T1000 (cell line): ENCODE measurements around the gene DNASE2B.

Experiments used
- DNase-seq: peaks from one replicate; lab custom pipeline; 2025; ENCODE audit warnings: mixed read lengths; lab: John Stamatoyannopoulos, UW

Gene DNASE2B

DNA sequence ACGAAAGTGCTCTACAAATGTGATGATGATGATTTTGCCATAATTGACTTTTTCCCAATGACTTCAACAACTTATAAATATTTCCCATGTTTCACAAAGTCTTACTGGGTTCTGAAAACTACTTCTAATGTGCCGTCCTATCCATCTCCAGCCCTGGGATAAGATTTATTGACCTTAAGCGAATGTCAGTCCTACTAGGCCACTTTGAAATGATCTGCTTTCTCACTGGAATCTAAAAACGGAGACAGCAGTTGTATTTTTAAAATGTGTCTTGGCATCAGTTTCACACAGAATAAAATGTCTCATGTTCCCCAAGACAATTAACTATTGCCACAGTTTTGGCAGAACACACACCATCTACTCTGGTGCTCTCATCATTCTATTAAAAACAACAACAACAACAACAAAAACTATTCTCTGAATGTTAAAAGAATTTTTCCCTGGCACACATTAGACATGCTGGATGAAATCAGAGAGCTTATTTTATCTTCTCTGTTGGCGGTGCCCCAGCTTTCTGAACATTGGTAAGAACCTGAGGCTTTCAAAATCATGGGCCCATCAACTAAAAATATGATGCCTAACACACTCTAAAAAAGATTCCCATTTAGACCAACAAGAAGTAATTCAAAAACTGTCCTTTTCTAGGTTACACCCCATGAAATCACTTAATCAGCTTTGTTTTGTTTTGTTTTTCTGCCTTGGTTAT is 23.1 kb upstream of the DNASE2B start:
- DNase-seq, result no peak

- DNase-seq, result no peak
These were observed 22.0 kb upstream of the DNASE2B start for GRCh38 chr1:84376000-84376910.

DNA sequence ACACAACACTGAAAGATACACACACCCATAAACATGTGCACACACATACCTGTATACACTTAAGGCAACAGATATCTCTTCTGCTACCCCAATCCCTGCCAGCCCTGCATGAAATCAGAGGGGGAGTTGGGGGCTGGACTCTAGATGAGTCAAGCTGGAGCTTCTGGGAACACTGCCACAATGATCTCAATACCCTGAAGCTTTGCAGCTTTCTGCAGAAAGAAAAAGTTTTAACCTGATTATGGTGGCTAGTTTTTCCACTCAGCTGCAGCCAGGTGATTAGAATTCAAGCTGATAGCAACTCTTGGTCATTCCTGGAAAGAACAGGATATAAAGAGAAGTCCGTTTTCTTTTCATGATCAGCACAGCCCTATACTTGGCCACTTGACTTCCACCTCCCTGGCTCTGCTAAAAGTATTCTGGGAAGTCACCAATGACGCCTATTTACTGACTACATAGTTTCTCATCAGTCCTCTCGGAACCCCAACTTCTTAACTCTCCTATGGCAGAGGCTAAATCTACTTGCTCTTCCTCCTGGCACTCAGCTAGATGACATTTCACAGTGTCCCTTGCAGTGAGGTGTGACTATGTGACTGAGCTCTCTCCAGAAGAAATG is 20.7 kb upstream of the DNASE2B start:
- DNase-seq, result peak; percentile 35

DNA sequence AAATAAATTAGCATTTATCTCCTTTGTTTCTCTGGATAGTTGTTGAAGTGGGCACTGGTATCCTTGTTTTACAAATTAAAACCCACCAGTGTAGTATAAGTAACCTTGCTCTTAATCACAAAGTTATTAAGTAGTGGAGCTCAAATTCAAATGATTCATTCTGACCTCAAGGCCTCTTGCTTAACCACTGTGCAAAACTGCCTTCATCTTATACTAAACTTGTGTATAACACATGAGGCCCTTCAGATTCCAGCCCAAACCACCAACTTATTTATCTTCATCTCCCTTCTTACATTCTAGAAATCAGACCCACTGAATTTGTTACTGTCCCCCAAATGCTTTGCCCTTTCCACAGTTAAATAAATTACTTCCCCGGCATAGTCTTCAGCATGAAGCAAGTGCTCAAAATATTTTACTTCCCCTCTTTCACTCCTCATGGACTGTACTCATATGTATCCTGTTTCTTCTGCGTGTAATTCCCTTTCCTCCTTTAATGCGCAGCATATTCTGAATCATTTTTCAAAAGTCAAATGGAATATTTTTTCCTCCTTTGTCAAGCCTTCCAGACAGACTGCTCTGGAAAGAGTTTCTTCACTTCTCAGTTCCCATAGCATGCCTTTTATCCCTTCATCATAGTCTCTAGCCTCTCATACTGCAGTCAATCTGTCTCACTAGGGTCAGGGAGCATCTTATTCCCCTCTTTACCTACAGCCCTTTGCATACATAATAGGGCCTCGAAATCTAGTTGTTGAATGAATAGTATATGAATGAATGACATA is 19.0 kb upstream of the DNASE2B start:
- no peak for DNase-seq

GRCh38 chr1:84379917-84380180 is 18.4 kb upstream of the DNASE2B start:
- no peak for DNase-seq

GRCh38 chr1:84382127-84382526 is 16.2 kb upstream of the DNASE2B start:
- DNase-seq, result no peak

DNA sequence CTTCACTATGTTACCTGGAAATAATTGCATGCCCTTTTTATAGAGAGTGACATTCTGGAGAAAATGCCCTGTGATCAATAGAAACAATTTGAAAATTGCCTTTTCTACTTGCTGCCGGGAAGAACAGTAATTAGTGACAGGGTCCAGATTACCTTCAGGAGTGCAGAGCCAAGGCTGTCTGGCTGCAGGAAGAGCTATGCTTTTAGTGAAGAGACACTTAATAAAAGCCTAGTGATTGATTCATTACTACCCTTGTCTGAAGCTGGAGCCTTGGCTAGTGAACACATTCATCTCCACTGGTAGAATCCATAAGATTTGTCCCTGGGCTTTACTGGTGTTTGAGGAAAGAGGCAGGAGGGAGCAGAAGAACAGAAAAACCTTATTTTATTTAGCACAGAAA is 12.9 kb upstream of the DNASE2B start:
- no peak for DNase-seq

DNA sequence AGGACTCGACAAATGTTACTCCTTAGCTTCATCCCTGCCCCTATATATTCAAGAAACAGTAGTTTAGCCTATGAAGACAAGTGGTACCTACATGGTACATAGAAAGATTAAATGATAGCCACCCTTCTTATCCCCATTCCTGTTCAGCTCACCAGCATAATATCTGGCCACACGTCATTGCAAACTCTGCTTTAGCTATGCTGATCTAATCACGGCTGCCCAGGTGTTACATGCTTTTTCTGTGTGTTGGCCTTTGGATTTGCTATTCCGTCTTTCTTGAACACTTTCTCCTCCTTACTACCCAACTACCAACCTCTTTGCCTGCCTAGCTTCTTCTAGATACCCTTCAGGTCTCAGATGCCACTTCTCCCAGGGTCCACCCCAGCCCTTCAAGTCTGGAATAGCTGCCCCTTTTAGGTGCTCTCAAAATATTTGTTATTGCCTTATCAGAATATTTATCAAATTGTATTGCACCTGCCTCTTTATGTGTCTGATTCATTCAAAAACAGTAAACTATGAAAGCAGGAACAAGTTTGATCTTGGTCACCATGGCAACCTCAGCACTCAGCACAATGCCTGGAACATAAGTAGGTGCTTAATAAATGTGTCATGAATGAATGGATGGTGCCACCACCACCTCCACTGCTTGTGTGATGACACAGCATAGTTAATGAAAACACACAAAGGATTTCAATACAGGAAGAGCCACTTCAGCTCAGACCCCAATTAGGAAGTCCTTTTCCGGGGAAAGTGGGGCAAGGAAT is 11.4 kb upstream of the DNASE2B start:
- no peak for DNase-seq

- DNase-seq, result no peak
These were observed 10.7 kb upstream of the DNASE2B start for GRCh38 chr1:84387480-84388163.

DNA sequence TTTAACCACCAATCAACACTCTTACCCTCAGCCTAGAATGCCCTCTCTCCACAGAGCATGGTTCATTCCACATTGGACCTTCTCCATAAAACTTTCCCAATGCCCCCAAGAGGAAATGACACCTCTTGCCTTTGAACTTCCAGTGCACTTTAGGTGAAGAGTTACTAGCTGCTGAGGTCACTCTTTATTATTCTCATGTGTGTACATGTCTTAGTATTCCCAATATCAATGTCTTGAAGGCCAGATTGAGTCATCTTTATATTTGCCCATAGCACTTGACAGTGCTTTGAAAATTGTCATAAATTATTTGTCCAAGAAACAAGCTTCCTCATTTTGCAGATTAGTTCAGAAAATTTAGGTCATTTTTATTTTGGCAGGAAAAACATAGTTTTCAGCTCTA is 8.1 kb upstream of the DNASE2B start:
- DNase-seq, result no peak

DNA sequence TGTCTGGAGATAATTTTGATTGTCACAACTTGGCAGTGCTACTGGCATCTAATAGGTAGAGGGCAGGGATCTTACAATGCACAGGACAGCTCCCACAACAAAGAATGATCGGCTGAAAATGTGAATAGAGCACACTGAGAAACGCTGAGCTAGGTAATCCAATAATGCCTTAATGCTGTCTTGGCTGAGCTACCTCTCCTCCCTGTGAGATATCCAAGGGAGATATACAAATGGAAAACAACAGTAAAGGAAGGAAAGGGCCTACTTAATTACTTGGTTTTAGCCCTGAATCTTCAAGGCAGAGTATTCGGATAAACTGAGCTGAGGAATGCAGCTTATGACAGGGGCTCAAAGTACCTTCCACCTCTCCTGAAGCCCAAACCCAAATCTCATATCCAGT is 2.9 kb downstream of the DNASE2B start:
- DNase-seq, result no peak

DNA sequence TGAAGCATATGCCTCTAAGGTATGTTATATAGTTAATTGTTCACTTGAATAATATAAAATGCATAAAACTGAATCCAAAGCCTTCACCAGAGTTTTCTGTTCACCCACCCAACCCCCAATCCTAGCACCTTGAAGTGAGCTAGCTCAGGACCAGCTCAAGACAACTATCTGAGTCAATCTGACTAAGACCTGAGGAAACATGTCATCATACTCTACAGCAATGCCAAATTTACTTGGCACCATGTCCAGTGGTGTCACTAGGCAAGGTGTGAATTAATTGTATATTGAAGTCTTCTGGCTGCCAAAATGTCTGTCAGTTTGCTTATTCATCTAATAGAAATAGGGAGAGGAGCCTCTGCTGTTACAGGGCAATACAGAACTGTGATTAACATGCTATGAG is 3.8 kb downstream of the DNASE2B start:
- DNase-seq, result no peak

- DNase-seq, result no peak
These were observed 4.2 kb downstream of the DNASE2B start for GRCh38 chr1:84402501-84402900.

- DNase-seq, result no peak
These were observed 5.1 kb downstream of the DNASE2B start for GRCh38 chr1:84403347-84403746.

DNA sequence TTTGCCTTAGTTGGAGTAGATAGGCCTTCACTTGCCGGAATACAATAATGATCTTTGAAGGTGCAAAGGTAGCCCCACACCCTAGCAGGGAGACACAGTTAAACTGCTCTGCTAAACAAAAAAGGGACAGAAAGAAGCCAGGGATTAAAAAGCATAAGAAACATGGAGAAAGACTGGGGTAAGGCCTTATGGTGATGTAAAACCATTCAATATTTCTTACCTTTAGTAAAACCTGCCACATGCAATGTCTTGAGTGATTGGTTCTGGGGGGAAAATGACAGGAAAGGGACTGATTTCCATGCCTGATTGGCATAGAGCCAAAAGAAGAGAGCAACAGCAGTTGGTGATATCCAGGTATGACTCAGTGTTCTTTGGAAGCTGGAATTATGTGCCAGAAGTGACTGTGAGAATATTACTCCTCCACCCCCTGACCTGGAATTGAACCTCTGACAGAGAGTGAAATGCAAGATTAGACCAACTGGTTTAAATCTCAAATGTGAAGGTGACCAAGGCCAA is 8.1 kb downstream of the DNASE2B start:
- no peak for DNase-seq

DNA sequence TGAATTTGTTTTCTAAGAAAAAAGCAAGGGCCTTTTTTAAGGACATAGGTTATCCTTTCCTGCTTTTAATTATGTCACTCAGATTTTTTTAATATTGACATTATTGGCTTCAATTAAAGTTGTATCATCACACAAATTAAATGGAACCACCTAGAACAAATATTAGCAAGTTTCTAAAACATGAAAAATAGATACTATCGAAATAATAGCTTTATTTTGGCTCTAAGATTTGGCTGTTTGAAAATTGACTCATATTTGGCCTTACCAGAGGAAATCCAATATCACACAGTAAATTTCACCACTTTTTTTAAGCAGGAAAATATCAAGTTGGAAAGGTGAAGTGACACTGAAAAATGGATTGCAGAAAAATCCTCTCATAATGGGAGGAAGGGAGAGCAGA is 9.2 kb downstream of the DNASE2B start:
- no peak for DNase-seq

DNA sequence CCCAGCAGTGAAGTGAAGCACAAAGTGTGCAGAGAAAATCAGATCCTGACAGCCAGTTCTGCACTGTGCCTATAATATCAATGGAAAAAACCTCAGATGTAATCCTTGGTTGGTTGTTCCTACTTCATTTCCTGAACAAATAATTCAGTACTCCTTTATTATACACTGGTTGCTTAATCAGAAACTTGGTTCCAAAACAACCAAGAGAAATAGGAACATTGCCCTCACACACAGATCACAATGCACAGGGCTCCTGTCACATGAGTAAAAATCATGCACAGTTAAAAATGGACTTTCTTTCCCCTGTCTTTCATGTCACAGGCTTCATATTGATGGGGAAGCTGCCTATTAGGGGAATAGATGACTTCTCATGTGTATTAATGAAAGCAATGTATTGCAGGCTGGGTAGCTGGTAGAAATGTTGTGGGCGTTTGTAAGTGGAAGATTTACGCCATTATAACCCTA is 9.7 kb downstream of the DNASE2B start:
- no peak for DNase-seq

- DNase-seq, result no peak
These were observed 11.6 kb downstream of the DNASE2B start for GRCh38 chr1:84409888-84410287.

DNA sequence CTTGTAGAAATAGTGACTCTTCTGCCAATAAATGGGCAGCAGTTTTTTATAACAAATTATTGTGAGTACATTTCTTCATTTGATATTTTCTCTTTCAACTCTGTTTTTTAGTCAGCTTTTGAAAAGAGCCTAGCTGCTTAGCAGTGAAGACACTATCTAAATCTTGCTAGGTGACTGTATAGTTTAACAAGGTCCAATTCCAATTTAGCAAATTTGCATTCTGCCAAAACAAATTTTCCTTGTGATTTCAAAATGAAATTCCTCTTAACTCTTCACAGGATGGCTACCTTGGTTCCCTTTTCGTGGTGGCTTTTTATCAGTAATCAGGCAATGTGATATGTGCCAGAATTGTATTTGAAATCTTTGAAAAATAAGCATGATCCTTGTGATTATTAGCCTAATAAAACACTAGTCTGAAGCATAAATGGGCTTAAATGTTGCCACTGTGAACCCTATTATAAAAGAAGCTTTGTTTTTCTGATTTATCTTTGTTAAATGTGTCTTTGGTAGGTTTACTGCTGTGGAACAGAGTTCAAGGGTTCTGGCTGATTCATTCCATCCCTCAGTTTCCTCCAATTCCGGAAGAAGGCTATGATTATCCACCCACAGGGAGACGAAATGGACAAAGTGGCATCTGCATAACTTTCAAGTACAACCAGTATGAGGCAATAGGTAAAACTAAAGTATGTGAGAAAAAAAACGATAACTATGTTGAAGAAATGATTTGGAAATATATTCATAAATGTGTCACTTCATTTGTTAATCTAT is 12.2 kb downstream of the DNASE2B start:
- no peak for DNase-seq
